Measurements from ENCODE around the gene CYP24A1. TPM values are rescaled to one million over a fixed set of nuclear protein-coding genes. Genes with fewer than 3 reads are reported as not detected.
"Not testable (repeated sequence)": the region's sequence is repeated elsewhere in the genome, so short reads cannot be mapped to it uniquely, and the experiment has no call there.

The CYP24A1 gene
- total and polyA plus RNA-seq, 2 donors (not counting 1 experiment from before 2014, with no cell fraction given): not detected

- H3K9ac ChIP-seq (ENCODE audit: low read length): no peak overlapping the region
- no peak overlapping the region for H3K27ac Mint-ChIP-seq
- POLR2A ChIA-PET: no interaction called here
- no peaks in the 10 kb centered on the region for H3K79me2 ChIP-seq (ENCODE audit: control insufficient read depth, insufficient read depth, low read length)
- H3K27me3 ChIP-seq (replicated peaks in 1 of 4; ENCODE audit: control extremely low read depth in 1 of 4, control insufficient read depth in 3 of 4, insufficient read depth in 4 of 4, low read length in 3 of 4): peaks cover 0 to 6% (median 3%) of the 10 kb centered on the region in 4 experiments
- no peak overlapping the region for H3K4me2 ChIP-seq (replicated peaks; ENCODE audit: low read depth, low read length, poor library complexity, severe bottlenecking)
- no peaks in the 10 kb centered on the region for H3K27me3 Mint-ChIP-seq
- H3K4me3 Mint-ChIP-seq: no peak overlapping the region
- CTCF ChIA-PET: no interaction called here
- TF ChIP-seq, protein P1, sequence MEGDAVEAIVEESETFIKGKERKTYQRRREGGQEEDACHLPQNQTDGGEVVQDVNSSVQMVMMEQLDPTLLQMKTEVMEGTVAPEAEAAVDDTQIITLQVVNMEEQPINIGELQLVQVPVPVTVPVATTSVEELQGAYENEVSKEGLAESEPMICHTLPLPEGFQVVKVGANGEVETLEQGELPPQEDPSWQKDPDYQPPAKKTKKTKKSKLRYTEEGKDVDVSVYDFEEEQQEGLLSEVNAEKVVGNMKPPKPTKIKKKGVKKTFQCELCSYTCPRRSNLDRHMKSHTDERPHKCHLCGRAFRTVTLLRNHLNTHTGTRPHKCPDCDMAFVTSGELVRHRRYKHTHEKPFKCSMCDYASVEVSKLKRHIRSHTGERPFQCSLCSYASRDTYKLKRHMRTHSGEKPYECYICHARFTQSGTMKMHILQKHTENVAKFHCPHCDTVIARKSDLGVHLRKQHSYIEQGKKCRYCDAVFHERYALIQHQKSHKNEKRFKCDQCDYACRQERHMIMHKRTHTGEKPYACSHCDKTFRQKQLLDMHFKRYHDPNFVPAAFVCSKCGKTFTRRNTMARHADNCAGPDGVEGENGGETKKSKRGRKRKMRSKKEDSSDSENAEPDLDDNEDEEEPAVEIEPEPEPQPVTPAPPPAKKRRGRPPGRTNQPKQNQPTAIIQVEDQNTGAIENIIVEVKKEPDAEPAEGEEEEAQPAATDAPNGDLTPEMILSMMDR (IDR thresholded peaks at IDR 0.05): no peak
- no peak for TF ChIP-seq EZH2 (IDR thresholded peaks at IDR 0.05; ENCODE audit: borderline replicate concordance, insufficient read depth, low read depth, low read length, poor library complexity, severe bottlenecking)
- no peak overlapping the region for H3K4me3 ChIP-seq (ENCODE audit: control extremely low read depth in 1 of 5, extremely low read depth in 1 of 5, insufficient read depth in 1 of 5, low read depth in 2 of 5, low read length in 4 of 5)
- no peak overlapping the region for H3K27ac ChIP-seq (ENCODE audit: low read length in 2 of 2)
- WGBS (ENCODE audit: insufficient coverage): 57% methylated on average over 1 of the region's 3 CpGs
- H4K20me1 ChIP-seq (ENCODE audit: control insufficient read depth, insufficient read depth, low read length, poor library complexity, severe bottlenecking): no peaks in the 10 kb centered on the region
- H2AFZ ChIP-seq (ENCODE audit: insufficient read depth, low read depth, low read length, poor library complexity, severe bottlenecking): no peak overlapping the region
- H3K4me1 ChIP-seq (ENCODE audit: control insufficient read depth in 2 of 2, insufficient read depth in 2 of 2, low read length in 2 of 2): no peaks in the 10 kb centered on the region
- H3K9me3 ChIP-seq (ENCODE audit: control extremely low read depth in 1 of 3, control insufficient read depth in 2 of 3, insufficient read depth in 1 of 3, low read length in 2 of 3): peaks cover 0 to 3% (median 0%) of the 10 kb centered on the region in 3 donors
- no peaks in the 10 kb centered on the region for H3K9me3 Mint-ChIP-seq (ENCODE audit: insufficient read depth)
- H3K4me1 Mint-ChIP-seq: peaks cover 3% of the 10 kb centered on the region
- DNase-seq (no peak), ATAC-seq (ENCODE audit: low read depth) (no peak)
- H3K36me3 ChIP-seq (replicated peaks in 1 of 2; ENCODE audit: control extremely low read depth in 1 of 2, control insufficient read depth in 1 of 2, extremely low read depth in 1 of 2, insufficient read depth in 2 of 2, low read length in 1 of 2): no peaks in the 10 kb centered on the region
- intact Hi-C loops (cut with micrococcal nuclease): no loop called here
Observed at GRCh38 chr20:54126806-54127655, 46.8 kb downstream of the CYP24A1 start.

GRCh38 chr20:54126328-54126727, 47.5 kb downstream of the CYP24A1 start:
- POLR2A ChIA-PET; H3K9me3 ChIP-seq (ENCODE audit: control extremely low read depth in 1 of 3, control insufficient read depth in 2 of 3, insufficient read depth in 1 of 3, low read length in 2 of 3); H3K4me1 ChIP-seq (ENCODE audit: control insufficient read depth in 2 of 2, insufficient read depth in 2 of 2, low read length in 2 of 2); H3K4me2 ChIP-seq (replicated peaks; ENCODE audit: low read depth, low read length, poor library complexity, severe bottlenecking); H3K27ac Mint-ChIP-seq; H3K4me3 ChIP-seq (ENCODE audit: control extremely low read depth in 1 of 5, extremely low read depth in 1 of 5, insufficient read depth in 1 of 5, low read depth in 2 of 5, low read length in 4 of 5); H3K27me3 Mint-ChIP-seq; H3K27ac ChIP-seq (ENCODE audit: low read length in 2 of 2); H3K36me3 ChIP-seq (replicated peaks in 1 of 2; ENCODE audit: control extremely low read depth in 1 of 2, control insufficient read depth in 1 of 2, extremely low read depth in 1 of 2, insufficient read depth in 2 of 2, low read length in 1 of 2); H4K20me1 ChIP-seq (ENCODE audit: control insufficient read depth, insufficient read depth, low read length, poor library complexity, severe bottlenecking); H3K4me1 Mint-ChIP-seq; H3K27me3 ChIP-seq (replicated peaks in 1 of 4; ENCODE audit: control extremely low read depth in 1 of 4, control insufficient read depth in 3 of 4, insufficient read depth in 4 of 4, low read length in 3 of 4); H3K9ac ChIP-seq (ENCODE audit: low read length); intact Hi-C loops (cut with micrococcal nuclease); H3K79me2 ChIP-seq (ENCODE audit: control insufficient read depth, insufficient read depth, low read length); H3K9me3 Mint-ChIP-seq (ENCODE audit: insufficient read depth); CTCF ChIA-PET; DNase-seq; H2AFZ ChIP-seq (ENCODE audit: insufficient read depth, low read depth, low read length, poor library complexity, severe bottlenecking); H3K4me3 Mint-ChIP-seq; ATAC-seq (ENCODE audit: low read depth): not testable (repeated sequence)
- WGBS (ENCODE audit: insufficient coverage): 95% methylated on average over 9 of the region's 12 CpGs

Data from B cell (primary cell).